Right atrium auricular region (tissue), 2 donors: ENCODE data around the gene CCDC61. TPM values are rescaled to one million over a fixed set of nuclear protein-coding genes. Genes with fewer than 3 reads are reported as not detected.

ENCODE experiments used
- DNase-seq: peaks from one replicate; pipeline ENCODE4 v3.0.0-alpha.2; 2019; ENCODE audit warnings: low spot score
- H3K27ac ChIP-seq, 2 donors: fragments of 200-600 bp; sonication (generic); 1 replicate in 1 of 2; 2 replicates in 1 of 2; pipeline ENCODE4 v1.5.1; 2016 to 2019
- H3K27me3 ChIP-seq, 2 donors: fragments of 200-600 bp; sonication (generic); one replicate each; pipeline versions ENCODE4 v1.5.1 to v1.6.0; 2017 to 2019
- H3K36me3 ChIP-seq: fragments of 200-600 bp; sonication (generic); one replicate; pipeline ENCODE4 v1.5.1; 2016
- H3K4me1 ChIP-seq, 2 donors: fragments of 200-600 bp; sonication (generic); one replicate each; pipeline versions ENCODE4 v1.5.1 to v1.6.0; 2017 to 2019
- H3K4me3 ChIP-seq, 2 donors: fragments of 200-600 bp; sonication (generic); 1 replicate in 1 of 2; 2 replicates in 1 of 2; pipeline ENCODE4 v1.5.1; 2017 to 2019; ENCODE audit warnings: mild to moderate bottlenecking in 1 of 2, moderate library complexity in 1 of 2
- H3K9me3 ChIP-seq, 2 donors: fragments of 200-600 bp; sonication (generic); one replicate each; pipeline ENCODE4 v1.5.1; 2019
- CTCF ChIP-seq, 2 donors: fragments of 200-600 bp; sonication (generic); IDR thresholded peaks; one replicate each; pipeline ENCODE4 v1.5.1; 2019; ENCODE audit warnings: antibody characterized with exemption in 2 of 2
- total RNA-seq, 2 donors: library from RNA; depleted of rRNA; stranded (reverse); fragments of >200 nt; gene quantifications; one replicate each; pipeline ENCODE4 v1.1.0, GENCODE V29; 2016

CCDC61 gene
- 1 to 10 TPM; 5.3 to 7.8 TPM for total RNA-seq

GRCh38 chr19:45994998-45995714 lies at the start of gene CCDC61:
Gene CCDC61, plus strand, starts transcription at chr19:45995467. Its CDS starts 7,552 bp downstream, at chr19:46003019.
- DNase-seq = peak; percentile 99
- no peaks in the 10 kb centered on the region for H3K27me3 ChIP-seq
- no peaks in the 10 kb centered on the region for H3K9me3 ChIP-seq
- peak within 1 kb of the TSS; percentile 77 to 91 for H3K4me3 ChIP-seq
- no peak for TF ChIP-seq CTCF (IDR thresholded peaks at IDR 0.05)
- peak within 1 kb of the TSS; percentile 69 to 81 for H3K27ac ChIP-seq
- peaks cover 0 to 17% of the 10 kb centered on the region in 2 donors for H3K4me1 ChIP-seq
- no peaks in the 10 kb centered on the region for H3K36me3 ChIP-seq

GRCh38 chr19:45947926-45948325 lies 47.3 kb upstream of the CCDC61 start:
- H3K27me3 ChIP-seq = no peaks in the 10 kb centered on the region
- H3K4me3 ChIP-seq = no peak overlapping the region
- H3K4me1 ChIP-seq = peaks cover 0 to 4% of the 10 kb centered on the region in 2 donors
- H3K27ac ChIP-seq = no peak overlapping the region
- DNase-seq = no peak
- H3K9me3 ChIP-seq = no peaks in the 10 kb centered on the region
- no peak for TF ChIP-seq CTCF (IDR thresholded peaks at IDR 0.05)
- H3K36me3 ChIP-seq = no peaks in the 10 kb centered on the region

- no peaks in the 10 kb centered on the region for H3K9me3 ChIP-seq
- no peak overlapping the region for H3K27ac ChIP-seq
- no peaks in the 10 kb centered on the region for H3K27me3 ChIP-seq
- TF ChIP-seq CTCF (IDR thresholded peaks at IDR 0.05) = no peak
- peaks cover 0 to 22% of the 10 kb centered on the region in 2 donors for H3K4me1 ChIP-seq
- no peak for DNase-seq
- no peaks in the 10 kb centered on the region for H3K36me3 ChIP-seq
- no peak overlapping the region for H3K4me3 ChIP-seq
Measured at GRCh38 chr19:45952341-45952685, 43.0 kb upstream of the CCDC61 start.

- Histone ChIP-seq H3K27me3 (no peaks in the 10 kb centered on the region), H3K4me1 (peaks cover 0 to 22% of the 10 kb centered on the region in 2 donors), H3K9me3 (no peaks in the 10 kb centered on the region), H3K36me3 (no peaks in the 10 kb centered on the region), H3K27ac (no peak overlapping the region), H3K4me3 (peak overlapping the region in 1 of 2 donors; percentile 17)
- no peak for TF ChIP-seq CTCF (IDR thresholded peaks at IDR 0.05)
- DNase-seq = no peak
Measured at GRCh38 chr19:45952686-45953505, 42.4 kb upstream of the CCDC61 start.

GRCh38 chr19:45953676-45954075 lies 41.6 kb upstream of the CCDC61 start:
- H3K36me3 ChIP-seq = no peaks in the 10 kb centered on the region
- no peak for TF ChIP-seq CTCF (IDR thresholded peaks at IDR 0.05)
- peaks cover 0 to 22% of the 10 kb centered on the region in 2 donors for H3K4me1 ChIP-seq
- H3K9me3 ChIP-seq = no peaks in the 10 kb centered on the region
- no peak for DNase-seq
- no peak overlapping the region for H3K27ac ChIP-seq
- no peak overlapping the region for H3K4me3 ChIP-seq
- H3K27me3 ChIP-seq = no peaks in the 10 kb centered on the region
